GM21737 (cell line): ENCODE measurements around the gene UNC93B1.

Experiments
- ATAC-seq: cut with Tn5 transposase; IDR thresholded peaks from one replicate; pipeline ENCODE4 v1.9.1; 2021; ENCODE audit warnings: mild to moderate bottlenecking, moderate library complexity; ENCODE audit not compliant: unreplicated experiment

The UNC93B1 gene

DNA sequence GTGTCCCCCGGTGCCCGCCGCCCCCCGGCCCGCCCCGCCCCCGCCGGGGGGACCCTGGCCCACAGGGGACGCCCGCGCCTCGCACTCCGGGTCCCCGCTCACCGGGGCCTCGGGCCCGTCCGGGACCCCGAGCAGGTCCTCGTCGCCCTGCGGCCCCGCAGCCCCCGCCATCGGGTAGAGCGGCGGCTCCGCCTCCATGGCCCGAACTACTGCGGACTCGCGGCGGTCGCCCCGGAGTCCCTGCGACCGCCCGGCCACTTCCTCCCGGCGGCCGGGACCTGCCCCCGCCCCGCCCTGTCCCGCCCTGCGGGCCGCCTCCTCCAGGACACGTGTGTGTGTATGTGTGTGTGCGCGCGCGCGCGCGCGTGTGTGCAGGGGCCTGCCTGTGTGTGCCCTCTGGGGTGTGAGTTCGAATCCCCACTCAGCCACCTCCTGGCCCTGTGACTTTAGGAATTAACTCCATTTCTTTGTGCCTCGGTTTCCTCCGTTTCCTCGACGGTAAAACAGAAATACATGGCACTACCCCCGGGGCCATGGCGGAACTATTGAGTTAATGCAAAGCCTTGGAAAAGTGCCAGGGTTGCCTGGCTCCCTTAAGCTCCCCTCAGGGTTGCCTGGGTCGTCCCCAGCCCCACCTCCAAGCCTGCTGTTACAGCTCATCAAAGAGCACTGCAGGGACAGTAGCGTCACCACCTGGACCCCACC is at the start of gene UNC93B1:
Gene UNC93B1 (minus strand): TSS at position 252 of the 705 bp plus-strand sequence. CDS start 54 bp downstream, at position 198.
- ATAC-seq: peak; percentile 58

GRCh38 chr11:68053117-68053516 is 49.2 kb upstream of the UNC93B1 start:
- no peak for ATAC-seq

- no peak for ATAC-seq
Measured at GRCh38 chr11:68052137-68052873, 48.4 kb upstream of the UNC93B1 start.

DNA sequence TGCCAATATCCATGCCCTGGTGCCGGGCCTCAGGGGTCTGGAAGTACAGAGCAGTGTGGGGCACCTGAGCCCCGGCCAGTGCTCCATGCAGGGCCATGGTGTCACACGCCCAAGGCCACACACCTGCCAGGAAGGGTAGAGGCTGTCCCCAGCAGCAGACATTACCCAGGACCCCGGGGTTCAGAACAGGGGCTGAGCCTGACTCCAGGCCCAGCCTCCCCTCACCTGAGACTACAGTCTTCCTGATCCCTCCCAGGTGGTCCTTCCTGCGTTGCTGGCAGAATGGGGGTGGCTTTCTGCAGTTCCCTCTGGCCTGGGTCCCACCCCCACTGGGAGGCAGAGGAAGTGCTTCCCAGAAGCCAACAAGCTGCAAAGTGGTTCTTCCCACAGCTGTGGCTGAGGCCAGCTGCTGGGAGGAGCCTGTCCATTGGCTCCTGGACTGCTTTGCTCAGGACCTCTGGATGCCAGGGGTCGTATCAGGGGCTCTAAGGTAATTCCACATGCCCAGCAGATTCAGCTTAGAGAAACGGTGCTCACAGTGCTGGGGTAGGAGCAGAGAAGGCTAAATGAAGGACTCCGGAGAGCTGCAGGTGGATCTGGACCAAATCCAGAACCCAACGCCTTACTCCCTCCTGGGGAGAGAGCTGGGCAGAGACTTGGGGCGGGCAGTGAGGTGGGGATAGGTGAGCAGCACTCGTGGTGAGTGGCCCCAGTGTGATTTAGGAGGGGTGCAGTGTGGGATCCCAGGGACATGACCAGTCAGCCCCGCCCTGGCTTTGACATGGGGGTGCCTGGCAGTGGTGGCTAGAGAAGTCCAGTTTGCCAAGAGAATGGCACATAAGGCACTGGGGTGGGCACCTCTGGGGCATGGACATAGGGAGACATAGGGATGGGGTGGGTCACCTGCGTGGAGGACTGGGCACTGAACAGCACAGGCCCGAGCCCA is 47.6 kb upstream of the UNC93B1 start:
- no peak for ATAC-seq

- ATAC-seq: no peak
Measured at GRCh38 chr11:68050371-68050841, 46.5 kb upstream of the UNC93B1 start.

DNA sequence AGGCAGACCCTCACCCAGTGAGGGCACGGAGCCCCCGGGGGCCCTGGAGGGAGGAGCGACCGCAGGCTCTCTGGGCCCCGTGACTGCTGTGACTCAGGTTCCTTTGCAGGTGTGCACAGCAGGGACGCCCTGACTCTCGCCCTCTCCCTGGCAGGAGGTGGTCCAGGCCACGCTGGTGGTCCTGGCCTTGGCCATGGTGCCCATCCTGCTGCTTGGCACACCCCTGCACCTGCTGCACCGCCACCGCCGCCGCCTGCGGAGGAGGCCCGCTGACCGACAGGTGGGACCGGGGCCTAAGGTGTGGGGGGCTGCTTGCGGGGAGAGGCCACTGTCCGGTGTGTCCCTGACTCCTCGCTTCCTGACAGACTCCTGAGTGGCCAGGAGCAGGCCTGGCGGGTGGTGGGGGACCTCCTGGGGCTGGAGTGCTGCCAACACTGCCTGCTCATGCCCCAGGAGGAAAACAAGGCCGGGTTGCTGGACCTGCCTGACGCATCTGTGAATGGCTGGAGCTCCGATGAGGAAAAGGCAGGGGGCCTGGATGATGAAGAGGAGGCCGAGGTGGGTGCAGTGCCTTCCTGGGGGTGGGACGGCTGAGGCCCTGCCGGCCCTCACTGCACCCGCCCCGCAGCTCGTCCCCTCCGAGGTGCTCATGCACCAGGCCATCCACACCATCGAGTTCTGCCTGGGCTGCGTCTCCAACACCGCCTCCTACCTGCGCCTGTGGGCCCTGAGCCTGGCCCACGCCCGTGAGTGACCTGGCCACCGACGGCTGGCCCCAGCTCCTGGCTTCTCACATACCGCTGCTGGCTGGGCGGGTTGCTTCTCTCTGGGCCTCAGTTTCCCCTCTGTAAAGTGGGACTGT is 45.8 kb upstream of the UNC93B1 start:
- no peak for ATAC-seq

DNA sequence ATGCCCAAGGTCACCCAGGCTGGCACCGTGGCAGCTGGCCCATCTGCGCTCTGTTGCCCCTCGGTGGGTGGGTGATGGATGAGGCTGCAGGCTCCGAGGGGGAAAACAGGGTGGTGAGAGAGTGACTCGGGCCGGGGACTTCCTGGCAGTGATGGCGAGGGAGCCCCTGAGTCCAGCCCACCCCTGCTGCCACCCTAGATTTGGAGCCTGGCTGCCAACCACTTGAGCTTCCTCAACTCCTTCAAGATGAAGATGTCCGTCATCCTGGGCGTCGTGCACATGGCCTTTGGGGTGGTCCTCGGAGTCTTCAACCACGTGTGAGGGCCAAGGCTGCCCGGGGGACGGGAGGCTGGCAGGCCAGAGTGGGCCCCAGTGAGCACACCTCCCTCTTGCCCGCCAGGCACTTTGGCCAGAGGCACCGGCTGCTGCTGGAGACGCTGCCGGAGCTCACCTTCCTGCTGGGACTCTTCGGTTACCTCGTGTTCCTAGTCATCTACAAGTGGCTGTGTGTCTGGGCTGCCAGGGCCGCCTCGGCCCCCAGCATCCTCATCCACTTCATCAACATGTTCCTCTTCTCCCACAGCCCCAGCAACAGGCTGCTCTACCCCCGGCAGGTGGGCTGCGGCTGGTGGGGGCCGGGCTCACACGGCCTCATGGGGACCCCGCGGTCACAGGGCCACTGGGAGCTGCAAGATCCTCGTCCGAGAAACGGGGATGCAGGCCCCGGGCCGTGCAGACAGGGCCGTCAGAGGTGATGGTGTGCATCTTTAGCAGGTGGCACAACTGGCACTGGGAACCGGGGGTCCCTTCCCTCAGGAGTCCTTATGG is 45.0 kb upstream of the UNC93B1 start:
- ATAC-seq: no peak

DNA sequence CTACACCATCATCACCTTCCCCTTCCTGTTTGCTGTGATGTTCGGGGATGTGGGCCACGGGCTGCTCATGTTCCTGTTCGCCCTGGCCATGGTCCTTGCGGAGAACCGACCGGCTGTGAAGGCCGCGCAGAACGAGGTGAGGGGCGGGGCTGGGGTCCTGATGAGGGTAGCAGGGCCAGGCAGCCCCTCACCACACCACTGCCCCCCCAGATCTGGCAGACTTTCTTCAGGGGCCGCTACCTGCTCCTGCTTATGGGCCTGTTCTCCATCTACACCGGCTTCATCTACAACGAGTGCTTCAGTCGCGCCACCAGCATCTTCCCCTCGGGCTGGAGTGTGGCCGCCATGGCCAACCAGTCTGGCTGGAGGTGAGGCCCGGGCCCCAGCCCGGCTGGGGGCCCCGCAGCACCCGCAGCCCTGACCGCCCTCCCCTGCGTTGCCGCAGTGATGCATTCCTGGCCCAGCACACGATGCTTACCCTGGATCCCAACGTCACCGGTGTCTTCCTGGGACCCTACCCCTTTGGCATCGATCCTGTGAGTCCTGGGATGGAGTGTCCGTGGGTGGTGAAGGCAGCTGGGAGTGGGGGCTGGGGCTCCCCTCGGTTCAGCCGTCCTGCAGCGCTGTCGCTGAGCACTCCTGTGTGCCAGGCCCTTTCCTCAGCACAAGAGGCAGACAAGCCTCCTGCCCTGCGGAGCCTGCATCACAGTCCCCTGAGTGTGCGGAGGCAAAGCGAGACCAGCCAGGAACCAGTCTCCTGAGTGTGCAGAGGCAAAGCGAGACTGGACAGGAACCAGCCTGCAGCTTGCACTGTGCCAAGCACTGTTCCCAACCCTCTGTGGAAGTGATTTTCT is 43.8 kb upstream of the UNC93B1 start:
- no peak for ATAC-seq

GRCh38 chr11:68044898-68045351 is 41.0 kb upstream of the UNC93B1 start:
- ATAC-seq: no peak

GRCh38 chr11:68044145-68044813 is 40.4 kb upstream of the UNC93B1 start:
- no peak for ATAC-seq

- ATAC-seq: no peak
Measured at GRCh38 chr11:68043349-68044144, 39.6 kb upstream of the UNC93B1 start.

GRCh38 chr11:68043029-68043348 is 39.1 kb upstream of the UNC93B1 start:
- ATAC-seq: no peak

DNA sequence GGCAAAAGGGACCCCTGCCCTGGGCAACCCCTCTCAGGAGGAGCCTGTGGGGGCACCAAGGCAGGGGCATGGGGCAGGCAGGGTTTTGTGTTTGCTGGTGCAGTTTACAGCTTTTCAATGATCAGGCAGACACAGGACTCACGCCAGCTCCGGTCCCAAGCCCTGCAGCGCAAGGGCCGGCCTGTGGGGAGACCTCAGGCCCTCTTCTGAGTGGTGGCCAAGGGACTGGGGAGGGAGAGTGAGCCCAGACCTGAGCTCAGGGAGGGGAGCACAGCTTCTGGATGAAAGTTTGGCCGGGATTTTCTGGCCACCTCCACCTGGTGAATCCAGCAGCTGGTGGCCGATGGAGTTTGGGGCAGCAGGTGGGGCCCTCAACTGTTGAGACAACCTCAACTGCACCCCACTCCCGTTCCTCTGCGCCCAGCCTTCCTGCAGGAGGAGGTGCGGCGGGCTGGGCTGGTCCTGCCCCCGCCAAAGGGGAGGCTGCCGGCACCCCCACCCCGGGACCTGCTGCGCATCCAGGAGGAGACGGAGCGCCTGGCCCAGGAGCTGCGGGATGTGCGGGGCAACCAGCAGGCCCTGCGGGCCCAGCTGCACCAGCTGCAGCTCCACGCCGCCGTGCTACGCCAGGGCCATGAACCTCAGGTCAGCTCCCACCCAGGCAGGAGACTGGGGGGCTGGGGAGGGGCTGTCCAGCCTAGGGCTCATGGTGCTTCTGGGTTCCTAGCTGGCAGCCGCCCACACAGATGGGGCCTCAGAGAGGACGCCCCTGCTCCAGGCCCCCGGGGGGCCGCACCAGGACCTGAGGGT is 38.5 kb upstream of the UNC93B1 start:
- no peak for ATAC-seq

GRCh38 chr11:68041617-68042218 is 37.8 kb upstream of the UNC93B1 start:
- ATAC-seq: no peak

DNA sequence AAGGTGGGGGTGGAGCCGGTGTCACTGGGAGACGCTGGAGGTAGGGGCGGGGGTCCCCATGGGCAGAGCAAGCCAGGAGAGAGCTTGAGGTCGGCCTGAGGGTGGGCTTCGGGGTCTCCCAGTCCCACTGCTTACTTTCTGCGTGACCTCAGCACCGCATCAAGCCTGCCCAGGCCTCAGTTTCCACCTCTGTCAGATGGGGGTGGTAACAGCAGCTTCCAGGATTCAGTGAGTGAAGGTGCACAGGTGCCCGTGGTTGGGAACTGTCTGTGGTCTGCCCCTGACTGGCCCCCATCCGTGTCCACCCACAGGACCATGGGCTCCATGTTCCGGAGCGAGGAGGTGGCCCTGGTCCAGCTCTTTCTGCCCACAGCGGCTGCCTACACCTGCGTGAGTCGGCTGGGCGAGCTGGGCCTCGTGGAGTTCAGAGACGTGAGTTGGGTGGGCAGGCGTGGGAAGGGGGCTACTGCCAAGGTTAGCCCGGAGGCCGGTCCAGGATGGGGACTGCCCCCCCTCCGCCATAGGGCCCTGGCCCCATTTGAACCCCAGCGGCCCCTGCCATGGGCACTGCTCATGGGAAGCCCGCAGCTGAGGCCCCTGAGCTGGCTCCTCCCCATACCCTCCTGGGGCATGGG is 37.2 kb upstream of the UNC93B1 start:
- no peak for ATAC-seq
